Rectal smooth muscle tissue (tissue), 1 donor: Measurements from ENCODE around the gene TIGD3.
A peak's percentile ranks its signal among the peaks of the same experiment; 100 is the strongest.
"Not testable (repeated sequence)": the region's sequence is repeated elsewhere in the genome, so short reads cannot be mapped to it uniquely, and the experiment has no call there.

Experiments used
- H3K27ac ChIP-seq: one replicate; pipeline ENCODE4 v1.7.0; 2013; ENCODE audit warnings: low read depth, low read length, inconsistent platforms
- H3K27me3 ChIP-seq: one replicate; pipeline ENCODE4 v1.7.0; 2013; ENCODE audit warnings: low read length; ENCODE audit not compliant: control insufficient read depth, insufficient read depth
- H3K36me3 ChIP-seq: one replicate; pipeline ENCODE4 v1.7.0; 2013; ENCODE audit warnings: low read length; ENCODE audit not compliant: control insufficient read depth, insufficient read depth
- H3K4me1 ChIP-seq: one replicate; pipeline ENCODE4 v1.7.0; 2013; ENCODE audit warnings: low read length; ENCODE audit not compliant: control insufficient read depth, insufficient read depth
- H3K4me3 ChIP-seq: one replicate; pipeline ENCODE4 v1.7.0; 2013; ENCODE audit warnings: low read length
- H3K9ac ChIP-seq: one replicate; pipeline ENCODE4 v1.7.0; 2013; ENCODE audit warnings: low read length

TIGD3 gene

DNA sequence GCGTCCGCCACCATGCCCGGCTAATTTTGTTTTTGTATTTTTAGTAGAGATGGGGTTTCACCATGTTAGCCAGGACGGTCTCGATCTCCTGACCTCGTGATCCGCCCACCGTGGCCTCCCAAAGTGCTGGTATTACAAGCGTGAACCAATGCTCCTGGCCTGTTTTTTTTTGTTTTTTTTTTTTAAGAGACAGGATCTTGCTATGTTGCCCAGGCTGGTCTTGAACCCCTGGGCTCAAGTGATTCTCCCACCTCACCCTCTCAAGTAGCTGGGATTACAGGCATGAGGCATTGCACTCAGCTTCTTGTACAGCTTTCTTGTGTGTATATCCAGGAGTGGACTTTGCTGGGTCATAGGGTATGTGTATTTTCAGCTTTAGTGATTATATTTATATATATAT is 22.0 kb upstream of the TIGD3 start:
- H3K27me3 ChIP-seq, result not testable (repeated sequence)

DNA sequence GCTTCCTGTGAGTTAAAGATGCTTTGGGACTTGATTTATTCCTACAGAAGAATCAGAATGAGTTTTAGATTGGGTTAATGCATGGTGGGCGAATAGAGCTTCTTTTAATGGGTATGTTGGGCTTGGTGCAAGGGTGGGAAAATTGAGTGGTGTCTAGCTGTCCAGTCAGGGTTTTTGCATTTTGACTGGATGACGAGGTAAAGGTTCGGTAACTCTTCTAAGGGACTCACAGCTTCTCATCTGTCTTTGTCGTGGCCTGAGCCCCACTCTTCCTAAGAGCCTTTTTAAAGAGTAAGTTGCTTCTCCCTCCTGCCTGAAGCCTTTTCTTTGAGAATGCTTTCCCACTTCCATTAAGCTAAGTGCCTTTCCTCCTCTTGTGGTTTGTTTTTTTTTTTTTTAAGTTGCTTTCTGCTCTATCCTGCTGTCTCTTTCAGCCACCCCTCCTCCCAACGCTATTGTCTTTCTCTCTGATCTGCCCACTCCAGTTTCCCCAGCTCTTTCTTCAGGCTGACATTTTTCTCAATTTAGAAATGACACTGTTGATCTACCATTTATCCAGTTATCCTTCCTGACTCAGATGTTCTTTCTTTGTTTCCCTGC is 19.8 kb upstream of the TIGD3 start:
- H3K27me3 ChIP-seq, result no peaks in the 10 kb centered on the region
- peaks cover 8% of the 10 kb centered on the region for H3K4me1 ChIP-seq
- H3K9ac ChIP-seq, result peak overlapping the region; percentile 51
- peak overlapping the region; percentile 97 for H3K4me3 ChIP-seq
- no peaks in the 10 kb centered on the region for H3K36me3 ChIP-seq
- H3K27ac ChIP-seq, result peak overlapping the region; percentile 95

More for the DNA sequence above, 22.0 kb upstream of the TIGD3 start:
- H3K9ac ChIP-seq, H3K27ac ChIP-seq, H3K4me3 ChIP-seq, H3K4me1 ChIP-seq, H3K36me3 ChIP-seq: not testable (repeated sequence)

DNA sequence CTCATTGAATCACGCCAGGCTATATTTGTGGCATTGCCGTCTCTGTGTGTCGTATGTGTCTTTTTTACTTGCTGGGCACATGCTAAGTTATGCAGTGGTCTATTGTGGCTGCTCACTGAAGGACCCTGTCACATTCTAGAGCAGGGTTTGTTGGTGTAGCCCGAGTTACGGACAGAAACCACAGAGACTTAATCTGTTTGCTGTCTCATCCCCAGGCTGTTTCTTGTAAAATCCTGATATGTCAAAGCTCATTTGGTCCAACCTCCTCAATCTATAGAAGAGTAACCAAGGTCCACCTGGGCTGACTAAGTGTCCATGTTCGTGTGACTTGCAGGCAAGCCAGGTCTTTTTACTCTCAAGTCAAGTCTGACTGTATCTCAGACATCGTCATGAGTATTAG is 15.9 kb upstream of the TIGD3 start:
- Histone ChIP-seq H3K4me3 (no peak overlapping the region), H3K27ac (no peak overlapping the region), H3K4me1 (peaks cover 8% of the 10 kb centered on the region), H3K36me3 (peaks cover 24% of the 10 kb centered on the region), H3K9ac (no peak overlapping the region), H3K27me3 (no peaks in the 10 kb centered on the region)

DNA sequence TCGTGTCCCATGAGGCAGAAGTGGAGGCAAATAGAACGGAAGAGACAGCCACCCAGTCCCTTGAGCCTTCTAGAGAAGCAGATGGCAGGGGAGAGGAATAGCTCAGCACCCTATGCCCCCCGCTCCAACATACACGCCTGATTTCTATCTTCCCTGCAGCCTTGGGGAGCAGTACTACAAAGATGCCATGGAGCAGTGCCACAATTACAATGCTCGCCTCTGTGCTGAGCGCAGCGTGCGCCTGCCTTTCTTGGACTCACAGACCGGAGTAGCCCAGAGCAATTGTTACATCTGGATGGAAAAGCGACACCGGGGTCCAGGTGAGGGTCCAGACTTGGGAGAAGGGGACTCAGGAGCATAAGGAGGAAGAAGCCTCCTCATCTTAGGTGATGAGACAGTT is 14.3 kb upstream of the TIGD3 start:
- Histone ChIP-seq H3K27me3 (no peaks in the 10 kb centered on the region), H3K4me3 (no peak overlapping the region), H3K4me1 (no peaks in the 10 kb centered on the region), H3K9ac (no peak overlapping the region), H3K36me3 (peaks cover 38% of the 10 kb centered on the region), H3K27ac (no peak overlapping the region)

DNA sequence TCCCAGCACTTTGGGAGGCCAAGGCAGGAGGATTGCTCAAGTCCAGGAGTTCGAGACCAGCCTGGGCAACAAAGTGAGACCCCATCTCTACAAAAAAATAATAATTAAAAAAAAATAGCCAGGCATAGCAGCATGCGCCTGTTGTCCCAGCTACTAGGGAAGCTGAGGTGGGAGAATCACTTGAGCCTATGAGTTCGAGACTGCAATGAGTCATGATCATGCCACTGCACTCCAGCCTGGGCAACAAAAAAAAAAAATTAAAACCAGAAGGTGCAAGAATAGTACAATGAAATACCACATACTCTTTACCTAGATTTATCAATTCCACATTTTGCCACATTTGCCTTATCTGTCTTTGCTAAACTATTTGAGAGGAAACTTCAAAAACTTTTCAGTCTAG is 12.7 kb upstream of the TIGD3 start:
- no peaks in the 10 kb centered on the region for H3K27me3 ChIP-seq
- no peak overlapping the region for H3K9ac ChIP-seq
- H3K4me3 ChIP-seq, result no peak overlapping the region
- no peaks in the 10 kb centered on the region for H3K4me1 ChIP-seq
- peaks cover 54% of the 10 kb centered on the region for H3K36me3 ChIP-seq
- H3K27ac ChIP-seq, result no peak overlapping the region

DNA sequence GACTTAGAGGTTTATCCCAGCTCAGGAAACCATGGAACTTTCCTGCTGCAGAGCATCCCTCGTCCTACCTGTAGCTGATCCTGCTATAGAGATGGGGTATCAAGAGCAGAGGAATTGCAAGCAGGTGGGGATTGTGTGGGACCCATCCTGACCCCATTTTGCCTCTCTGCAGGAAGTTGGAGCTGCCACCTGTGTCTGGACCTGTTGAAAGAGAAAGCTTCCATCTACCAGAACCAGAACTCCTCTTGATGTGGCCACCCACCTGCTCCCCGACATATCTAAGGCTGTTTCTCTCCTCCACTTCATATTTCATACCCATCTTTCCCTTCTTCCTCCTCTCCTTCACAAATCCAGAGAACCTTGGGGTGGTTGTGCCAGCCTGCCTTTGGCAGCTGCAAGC is 3.0 kb upstream of the TIGD3 start:
- H3K9ac ChIP-seq, result no peak overlapping the region
- peaks cover 25% of the 10 kb centered on the region for H3K36me3 ChIP-seq
- peaks cover 6% of the 10 kb centered on the region for H3K4me1 ChIP-seq
- peaks cover 2% of the 10 kb centered on the region for H3K27me3 ChIP-seq
- no peak overlapping the region for H3K4me3 ChIP-seq
- H3K27ac ChIP-seq, result no peak overlapping the region

DNA sequence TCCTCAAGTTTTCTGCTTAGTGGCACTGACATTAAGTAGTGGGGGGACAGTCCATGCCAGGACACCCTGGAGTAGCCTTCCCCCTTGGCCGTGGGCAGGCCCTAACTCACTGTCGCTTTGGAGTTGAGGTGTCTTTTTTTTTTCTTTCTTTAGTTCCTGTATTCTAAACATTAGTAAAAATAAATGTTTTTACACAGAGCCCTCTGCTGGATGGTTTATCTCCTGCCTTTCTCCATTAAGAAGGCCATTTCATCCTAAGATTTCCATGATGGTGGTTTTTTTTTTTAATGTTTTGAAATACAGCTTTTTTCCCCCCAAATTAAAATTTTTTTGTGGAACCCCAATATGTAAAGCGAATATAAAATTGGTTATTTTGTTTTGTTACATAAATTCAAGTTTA is 1.8 kb upstream of the TIGD3 start:
- Histone ChIP-seq H3K27me3 (peaks cover 2% of the 10 kb centered on the region), H3K36me3 (peaks cover 22% of the 10 kb centered on the region), H3K27ac (no peak overlapping the region), H3K9ac (no peak overlapping the region), H3K4me3 (no peak overlapping the region), H3K4me1 (peaks cover 6% of the 10 kb centered on the region)

DNA sequence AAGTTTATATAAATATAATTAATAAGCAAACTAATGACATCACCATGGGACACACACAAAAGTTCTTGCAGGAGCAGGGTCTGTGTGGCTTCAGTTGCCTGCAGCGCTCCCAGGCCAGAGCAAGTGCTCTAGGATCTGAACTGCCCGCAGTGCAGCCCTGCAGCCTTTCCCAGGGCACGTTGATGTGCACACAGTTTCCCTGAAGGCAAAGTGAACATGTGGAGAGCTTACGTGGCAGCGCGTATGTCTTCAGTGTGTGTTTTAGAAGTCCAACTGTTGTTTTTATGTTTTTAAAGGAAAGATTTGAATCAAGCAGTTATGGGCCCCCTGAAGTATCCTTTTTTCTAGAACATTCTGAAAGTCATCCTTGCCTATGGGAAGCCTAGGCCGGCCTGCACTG is 1.2 kb upstream of the TIGD3 start:
- Histone ChIP-seq H3K4me3 (no peak overlapping the region), H3K36me3 (peaks cover 22% of the 10 kb centered on the region), H3K27ac (peak overlapping the region; percentile 8)

DNA sequence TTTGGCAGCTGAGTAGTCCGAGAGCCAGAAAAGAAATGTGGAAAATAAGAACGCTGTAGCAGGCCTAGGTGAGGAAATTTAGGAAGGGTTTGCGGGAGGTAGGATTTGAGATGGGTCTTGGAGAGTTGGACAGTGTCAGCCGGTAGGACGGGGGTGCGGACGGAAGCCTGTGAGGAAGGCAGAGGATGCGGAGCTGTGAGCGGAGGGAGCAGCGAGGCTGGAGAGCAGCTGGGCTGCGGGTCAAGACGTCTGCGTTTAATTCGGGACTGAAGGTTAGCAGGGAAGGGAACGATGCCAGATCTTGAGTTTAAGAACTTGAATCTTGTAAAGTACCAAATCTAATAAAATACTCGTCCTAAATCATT is 669 bp upstream of the TIGD3 start:
- Histone ChIP-seq H3K4me1 (peaks cover 6% of the 10 kb centered on the region), H3K36me3 (peaks cover 17% of the 10 kb centered on the region), H3K27me3 (peaks cover 2% of the 10 kb centered on the region), H3K4me3 (peak overlapping the region; percentile 58), H3K9ac (no peak overlapping the region), H3K27ac (peak overlapping the region; percentile 8)

More for the DNA sequence above, 1.2 kb upstream of the TIGD3 start:
- H3K27me3 ChIP-seq, result peaks cover 2% of the 10 kb centered on the region
- H3K9ac ChIP-seq, result no peak overlapping the region
- H3K4me1 ChIP-seq, result peaks cover 6% of the 10 kb centered on the region

DNA sequence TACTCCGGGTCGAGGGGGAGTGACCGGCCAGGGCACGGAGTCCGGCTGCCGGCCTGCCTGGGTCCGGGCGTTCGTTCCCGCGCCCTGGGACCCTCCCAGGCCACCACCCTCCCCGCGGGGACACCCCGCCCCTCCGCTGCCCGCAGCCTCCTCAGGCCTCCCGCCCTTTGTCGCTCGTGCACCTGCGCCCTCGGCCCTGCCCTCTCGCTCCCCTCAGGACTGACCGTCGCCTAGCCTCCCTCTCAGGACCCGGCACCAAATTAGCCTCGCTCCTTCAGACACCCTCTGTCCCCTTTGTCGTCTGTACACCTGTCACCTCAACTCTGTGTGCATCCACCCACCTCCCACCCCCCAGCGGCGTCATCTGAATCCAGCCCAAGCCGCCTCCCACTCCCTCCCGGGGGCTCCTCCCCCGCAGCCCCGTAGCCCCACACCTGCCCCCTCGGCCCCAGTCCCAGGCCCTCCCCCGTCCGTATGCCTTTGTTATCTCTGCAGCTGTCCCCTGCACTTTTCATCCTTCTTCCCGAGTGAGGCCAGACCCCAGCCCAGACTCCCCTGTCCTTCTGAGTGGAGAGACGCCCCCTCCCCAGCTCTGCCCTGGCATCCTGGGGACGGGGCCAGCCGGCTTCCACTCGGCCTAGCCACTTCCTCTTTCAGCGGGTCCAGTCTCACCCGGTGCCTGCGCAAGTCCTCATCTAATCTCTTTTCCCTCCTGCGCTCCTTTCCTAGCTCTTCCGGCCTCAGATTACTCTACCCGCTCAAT is 643 bp downstream of the TIGD3 start:
- Histone ChIP-seq H3K9ac (no peak overlapping the region), H3K4me3 (peak overlapping the region; percentile 68), H3K27ac (no peak overlapping the region), H3K36me3 (peaks cover 12% of the 10 kb centered on the region), H3K27me3 (peaks cover 2% of the 10 kb centered on the region), H3K4me1 (peaks cover 6% of the 10 kb centered on the region)

DNA sequence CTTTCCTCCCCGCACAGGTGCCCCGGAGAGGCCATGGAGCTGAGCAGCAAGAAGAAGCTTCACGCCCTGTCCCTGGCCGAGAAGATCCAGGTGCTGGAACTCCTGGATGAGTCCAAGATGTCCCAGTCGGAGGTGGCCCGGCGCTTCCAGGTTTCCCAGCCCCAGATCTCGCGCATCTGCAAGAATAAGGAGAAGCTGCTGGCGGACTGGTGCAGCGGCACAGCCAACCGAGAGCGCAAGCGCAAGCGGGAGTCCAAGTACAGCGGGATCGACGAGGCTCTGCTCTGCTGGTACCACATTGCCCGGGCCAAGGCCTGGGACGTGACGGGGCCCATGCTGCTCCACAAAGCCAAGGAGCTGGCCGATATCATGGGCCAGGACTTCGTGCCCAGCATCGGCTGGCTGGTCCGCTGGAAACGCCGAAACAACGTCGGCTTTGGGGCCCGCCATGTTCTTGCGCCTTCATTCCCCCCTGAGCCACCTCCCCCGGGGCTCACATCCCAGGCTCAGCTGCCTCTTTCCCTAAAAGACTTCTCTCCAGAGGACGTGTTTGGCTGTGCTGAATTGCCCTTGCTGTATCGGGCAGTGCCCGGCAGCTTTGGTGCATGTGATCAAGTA is 1.3 kb downstream of the TIGD3 start:
- peaks cover 12% of the 10 kb centered on the region for H3K36me3 ChIP-seq
- peaks cover 6% of the 10 kb centered on the region for H3K4me1 ChIP-seq
- no peak overlapping the region for H3K9ac ChIP-seq
- H3K27ac ChIP-seq, result no peak overlapping the region
- peaks cover 2% of the 10 kb centered on the region for H3K27me3 ChIP-seq
- peak overlapping the region; percentile 39 for H3K4me3 ChIP-seq

DNA sequence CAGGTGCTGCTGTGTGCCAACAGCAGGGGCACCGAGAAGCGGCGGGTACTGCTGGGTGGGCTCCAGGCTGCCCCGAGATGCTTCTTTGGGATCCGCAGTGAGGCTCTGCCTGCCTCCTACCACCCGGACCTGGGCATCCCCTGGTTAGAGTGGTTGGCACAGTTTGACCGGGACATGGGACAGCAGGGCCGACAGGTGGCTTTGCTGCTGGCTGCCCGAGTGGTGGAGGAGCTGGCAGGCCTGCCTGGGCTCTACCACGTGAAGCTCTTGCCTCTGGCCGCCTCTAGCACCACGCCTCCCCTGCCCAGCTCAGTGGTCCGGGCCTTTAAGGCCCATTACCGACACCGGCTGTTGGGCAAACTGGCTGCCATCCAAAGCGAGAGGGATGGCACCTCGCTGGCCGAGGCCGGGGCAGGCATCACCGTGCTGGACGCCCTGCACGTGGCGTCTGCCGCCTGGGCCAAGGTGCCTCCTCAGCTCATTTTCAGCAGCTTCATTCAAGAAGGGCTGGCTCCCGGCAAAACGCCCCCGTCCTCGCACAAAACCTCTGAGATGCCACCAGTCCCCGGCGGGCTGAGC is 1.9 kb downstream of the TIGD3 start:
- H3K4me3 ChIP-seq, result no peak overlapping the region
- no peak overlapping the region for H3K27ac ChIP-seq
- no peak overlapping the region for H3K9ac ChIP-seq
- peaks cover 2% of the 10 kb centered on the region for H3K27me3 ChIP-seq
- peaks cover 8% of the 10 kb centered on the region for H3K36me3 ChIP-seq
- H3K4me1 ChIP-seq, result peaks cover 6% of the 10 kb centered on the region
